Natural killer cell (primary cell): Measurements from ENCODE around the gene PTRH1. TPM values are rescaled to one million over a fixed set of nuclear protein-coding genes. Genes with fewer than 3 reads are reported as not detected.
A peak's percentile ranks its signal among the peaks of the same experiment; 100 is the strongest.

Source experiments
- ATAC-seq, 3 donors: fragments of 150-1000 bp in 2 of 3; fragments of 200-7000 bp in 1 of 3; cut with Tn5 transposase; 1 replicate in 1 of 3; 2 replicates in 2 of 3; pipeline ENCODE4 v1.10.0; 2021; ENCODE audit warnings: mild to moderate bottlenecking in 2 of 3, moderate library complexity in 2 of 3
- DNase-seq, 2 donors: peaks; one replicate each; pipeline versions ENCODE4 v3.0.0 to v3.0.0-alpha.2; 2013 to 2021; ENCODE audit warnings: mixed read lengths in 1 of 2
- H3K27ac ChIP-seq: one replicate; pipeline ENCODE4 v1.5.1; 2013; ENCODE audit warnings: mild to moderate bottlenecking, low read length
- H3K27me3 ChIP-seq: one replicate; pipeline ENCODE4 v1.6.1; 2013; ENCODE audit warnings: low read length; ENCODE audit not compliant: control insufficient read depth, insufficient read depth
- H3K36me3 ChIP-seq: one replicate; pipeline ENCODE4 v1.6.1; 2013; ENCODE audit warnings: low read length; ENCODE audit not compliant: control insufficient read depth, insufficient read depth
- H3K4me1 ChIP-seq: one replicate; pipeline ENCODE4 v1.6.1; 2013; ENCODE audit warnings: low read length; ENCODE audit not compliant: control insufficient read depth, insufficient read depth
- H3K4me3 ChIP-seq: one replicate; pipeline ENCODE4 v1.5.1; 2013; ENCODE audit warnings: low read length
- H3K9me3 ChIP-seq: one replicate; pipeline ENCODE4 v1.6.1; 2013; ENCODE audit warnings: low read length; ENCODE audit not compliant: control insufficient read depth, insufficient read depth
- H3K27ac Mint-ChIP-seq, 2 donors: one replicate each; pipeline ENCODE4 v1.8.0; 2022; ENCODE audit warnings: mild to moderate bottlenecking in 2 of 2, mixed read lengths in 2 of 2, moderate library complexity in 1 of 2
- H3K27me3 Mint-ChIP-seq, 2 donors: one replicate each; pipeline ENCODE4 v1.8.0; 2022; ENCODE audit warnings: low read depth in 2 of 2, mixed read lengths in 2 of 2
- H3K36me3 Mint-ChIP-seq: one replicate; pipeline ENCODE4 v1.8.0; 2022; ENCODE audit warnings: mixed read lengths
- H3K4me1 Mint-ChIP-seq, 2 donors: one replicate each; pipeline ENCODE4 v1.8.0; 2022; ENCODE audit warnings: mixed read lengths in 2 of 2
- H3K4me3 Mint-ChIP-seq: one replicate; pipeline ENCODE4 v1.8.0; 2022; ENCODE audit warnings: mild to moderate bottlenecking, moderate library complexity, mixed read lengths
- H3K9me3 Mint-ChIP-seq, 2 donors: one replicate each; pipeline ENCODE4 v1.8.0; 2022; ENCODE audit warnings: mixed read lengths in 2 of 2
- CTCF ChIP-seq: fragments of 200-600 bp; IDR thresholded peaks from one replicate; pipeline ENCODE4 v1.8.0; 2022; ENCODE audit warnings: antibody characterized with exemption
- WGBS: methylation state at CpG from one replicate; pipeline ENCODE4 v1.1.7; 2013; ENCODE audit warnings: missing lambda C conversion rate; ENCODE audit not compliant: insufficient coverage; 5-methylcytosine and 5-hydroxymethylcytosine counted together
- intact Hi-C: fragments of 100-400 bp; cut with micrococcal nuclease; formaldehyde crosslinking; loops from one replicate; pipeline ENCODE4 v1.14.2; 2022
- total RNA-seq, 4 donors: library from RNA; stranded (reverse); fragments of 120-200 nt in 1 of 4; gene quantifications; one replicate each; pipeline versions ENCODE4 v1.2.3 to v1.2.4, GENCODE V29; 2013 to 2022

The PTRH1 gene
- total RNA-seq, 3 donors from 2014 or later (not counting 1 experiment from before 2014, with no cell fraction given): 6.9 to 11.5 (median 11.0) TPM

GRCh38 chr9:127753622-127754021 lies 38.2 kb upstream of the PTRH1 start:
- TF ChIP-seq CTCF: no peak
- H3K27ac Mint-ChIP-seq: no peak overlapping the region
- intact Hi-C loops: no loop called here
- H3K4me3 ChIP-seq: no peak overlapping the region
- no peaks in the 10 kb centered on the region for H3K27me3 ChIP-seq
- no peaks in the 10 kb centered on the region for H3K9me3 ChIP-seq
- no peaks in the 10 kb centered on the region for H3K27me3 Mint-ChIP-seq
- H3K36me3 Mint-ChIP-seq: peaks cover 7% of the 10 kb centered on the region
- no peaks in the 10 kb centered on the region for H3K4me1 ChIP-seq
- ATAC-seq (no peak), DNase-seq (no peak)
- peaks cover 60% of the 10 kb centered on the region for H3K36me3 ChIP-seq
- H3K27ac ChIP-seq: no peak overlapping the region
- H3K4me1 Mint-ChIP-seq: peaks cover 5 to 29% of the 10 kb centered on the region in 2 donors
- WGBS: 92% methylated on average over 8 of the region's 8 CpGs
- no peak overlapping the region for H3K4me3 Mint-ChIP-seq
- H3K9me3 Mint-ChIP-seq: no peaks in the 10 kb centered on the region

GRCh38 chr9:127753148-127753547 lies 37.7 kb upstream of the PTRH1 start:
- intact Hi-C loops: no loop called here
- WGBS: 92% methylated on average over 8 of the region's 8 CpGs
- Mint-ChIP-seq H3K27me3 (no peaks in the 10 kb centered on the region), H3K36me3 (peaks cover 7% of the 10 kb centered on the region), H3K27ac (peak overlapping the region; percentile 63 to 76), H3K9me3 (no peaks in the 10 kb centered on the region), H3K4me3 (no peak overlapping the region), H3K4me1 (peaks cover 5 to 27% of the 10 kb centered on the region in 2 donors)
- no peaks in the 10 kb centered on the region for H3K9me3 ChIP-seq
- H3K27me3 ChIP-seq: no peaks in the 10 kb centered on the region
- peaks cover 4% of the 10 kb centered on the region for H3K4me1 ChIP-seq
- H3K27ac ChIP-seq: no peak overlapping the region
- no peak for TF ChIP-seq CTCF
- H3K36me3 ChIP-seq: peaks cover 61% of the 10 kb centered on the region
- ATAC-seq: no peak
- DNase-seq: no peak
- H3K4me3 ChIP-seq: no peak overlapping the region

- Mint-ChIP-seq H3K27ac (peak overlapping the region; percentile 36 to 66), H3K4me3 (no peak overlapping the region), H3K4me1 (peaks cover 18 to 39% of the 10 kb centered on the region in 2 donors), H3K36me3 (peaks cover 7% of the 10 kb centered on the region), H3K27me3 (no peaks in the 10 kb centered on the region), H3K9me3 (no peaks in the 10 kb centered on the region)
- intact Hi-C loops: no loop called here
- Histone ChIP-seq H3K4me3 (no peak overlapping the region), H3K9me3 (no peaks in the 10 kb centered on the region), H3K4me1 (peaks cover 18% of the 10 kb centered on the region), H3K27me3 (no peaks in the 10 kb centered on the region), H3K36me3 (peaks cover 68% of the 10 kb centered on the region), H3K27ac (no peak overlapping the region)
- TF ChIP-seq CTCF: no peak
- DNase-seq (no peak), ATAC-seq (no peak)
- 93% methylated on average over 8 of the region's 10 CpGs for WGBS
These were observed 36.0 kb upstream of the PTRH1 start for GRCh38 chr9:127751269-127752054.
